Measurements from ENCODE around the gene HERC3. TPM values are rescaled to one million over a fixed set of nuclear protein-coding genes. Genes with fewer than 3 reads are reported as not detected.

Gene HERC3
- total RNA-seq, 4 donors from 2014 or later: 45.0 to 60.7 (median 51.9) TPM

- WGBS, 2 donors (ENCODE audit: low coverage in 1 of 2): 84 to 88% methylated on average over 7 of the region's 7 CpGs
- Histone ChIP-seq H3K4me1 (peaks cover 0 to 10% (median 2%) of the 10 kb centered on the region in 3 donors), H3K9me3 (no peaks in the 10 kb centered on the region), H3K27ac (no peak overlapping the region), H3K36me3 (peaks cover 0 to 75% of the 10 kb centered on the region in 2 donors), H3K4me3 (no peak overlapping the region), H3K27me3 (no peaks in the 10 kb centered on the region)
- ATAC-seq: no peak
- TF ChIP-seq EP300 (IDR thresholded peaks at IDR 0.05) (no peak), POLR2AphosphoS5 (IDR thresholded peaks at IDR 0.05) (no peak), POLR2A (IDR thresholded peaks at IDR 0.05) (no peak), CTCF (IDR thresholded peaks at IDR 0.05) (no peak)
Measured at GRCh38 chr4:88751258-88752075, 159.2 kb downstream of the HERC3 start.

DNA sequence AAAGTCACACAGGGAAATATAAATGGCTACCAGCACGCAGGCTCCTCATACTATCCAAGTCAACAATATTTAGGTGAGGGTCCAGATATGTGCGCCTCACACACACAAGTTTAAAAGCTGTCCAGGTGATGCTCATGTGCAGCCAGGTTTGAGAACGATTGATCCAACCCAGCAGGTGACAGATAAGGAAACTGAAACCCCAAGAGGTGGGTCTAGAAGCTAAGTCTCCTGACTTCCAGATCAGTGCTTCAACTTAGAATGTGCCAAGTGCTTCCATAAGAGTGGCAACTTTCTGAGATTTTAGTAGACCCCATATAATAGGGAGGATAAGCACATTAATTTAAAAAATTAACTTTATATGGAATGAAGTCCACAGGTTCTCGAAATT is 159.8 kb downstream of the HERC3 start:
- no peak for TF ChIP-seq EP300 (IDR thresholded peaks at IDR 0.05)
- TF ChIP-seq POLR2AphosphoS5 (IDR thresholded peaks at IDR 0.05): no peak
- no peak for TF ChIP-seq POLR2A (IDR thresholded peaks at IDR 0.05)
- TF ChIP-seq CTCF (IDR thresholded peaks at IDR 0.05): no peak
- Histone ChIP-seq H3K27me3 (no peaks in the 10 kb centered on the region), H3K27ac (no peak overlapping the region), H3K4me3 (no peak overlapping the region), H3K36me3 (peaks cover 0 to 69% of the 10 kb centered on the region in 2 donors), H3K9me3 (no peaks in the 10 kb centered on the region), H3K4me1 (peaks cover 0 to 4% (median 0%) of the 10 kb centered on the region in 3 donors)
- no peak for ATAC-seq
- 85 to 88% methylated on average over 3 to 4 of the region's 4 CpGs for WGBS, 2 donors (ENCODE audit: low coverage in 1 of 2)

- Histone ChIP-seq H3K4me3 (no peak overlapping the region), H3K9me3 (no peaks in the 10 kb centered on the region), H3K36me3 (peaks cover 0 to 63% of the 10 kb centered on the region in 2 donors), H3K27ac (no peak overlapping the region), H3K4me1 (no peaks in the 10 kb centered on the region), H3K27me3 (no peaks in the 10 kb centered on the region)
- no peak for ATAC-seq
- WGBS, 2 donors (ENCODE audit: low coverage in 1 of 2): 47 to 63% methylated on average over 1 to 2 of the region's 2 CpGs
- no peak for TF ChIP-seq POLR2A (IDR thresholded peaks at IDR 0.05)
- no peak for TF ChIP-seq POLR2AphosphoS5 (IDR thresholded peaks at IDR 0.05)
- no peak for TF ChIP-seq CTCF (IDR thresholded peaks at IDR 0.05)
- no peak for TF ChIP-seq EP300 (IDR thresholded peaks at IDR 0.05)
Measured at GRCh38 chr4:88752754-88753153, 160.5 kb downstream of the HERC3 start.

DNA sequence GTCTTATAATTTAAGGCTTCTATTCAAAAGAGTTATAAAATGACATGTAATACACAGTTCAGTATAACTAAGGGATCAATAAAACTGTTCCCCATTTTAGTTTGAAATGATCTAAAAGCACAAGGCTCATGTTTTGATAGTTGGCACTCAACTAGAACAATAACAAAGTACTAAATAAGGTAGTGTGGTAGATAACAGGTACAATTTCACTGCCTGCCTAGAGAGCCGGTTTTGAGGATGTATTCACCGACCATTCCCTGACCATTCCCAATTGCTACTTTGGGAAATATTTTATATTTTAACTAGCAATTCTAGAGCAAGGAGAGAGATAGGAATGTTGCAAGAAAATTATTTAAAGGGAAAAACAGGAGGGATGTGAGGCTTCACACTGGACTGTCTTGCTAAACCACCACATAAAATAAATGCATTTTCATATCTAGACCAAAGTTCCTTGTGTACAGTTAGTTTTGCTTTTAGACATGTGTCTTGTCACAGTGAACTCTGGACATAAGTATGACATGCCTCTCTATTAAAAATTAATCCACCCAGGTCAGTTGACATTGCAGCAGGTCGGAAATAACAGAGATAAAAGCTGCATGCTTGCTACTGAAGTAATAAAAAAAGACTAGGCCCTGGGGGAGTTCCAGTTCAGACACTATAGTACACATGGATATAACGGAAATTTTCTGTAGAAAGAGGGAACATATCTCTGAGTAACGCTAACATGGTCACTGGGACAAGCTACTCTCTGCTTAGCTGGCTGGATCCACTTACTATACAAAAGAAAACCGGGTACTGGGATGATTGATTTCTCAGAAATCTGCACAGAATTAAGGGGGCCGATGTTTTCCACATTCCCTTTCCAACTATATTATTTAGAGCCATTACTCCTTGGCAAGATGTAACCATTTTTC is 161.6 kb downstream of the HERC3 start:
- Histone ChIP-seq H3K9me3 (no peaks in the 10 kb centered on the region), H3K27ac (no peak overlapping the region), H3K36me3 (peaks cover 0 to 63% of the 10 kb centered on the region in 2 donors), H3K27me3 (no peaks in the 10 kb centered on the region), H3K4me1 (peaks cover 0 to 4% (median 0%) of the 10 kb centered on the region in 3 donors), H3K4me3 (no peak overlapping the region)
- WGBS, 2 donors (ENCODE audit: low coverage in 1 of 2): 56 to 82% methylated on average over 7 of the region's 7 CpGs
- no peak for TF ChIP-seq POLR2AphosphoS5 (IDR thresholded peaks at IDR 0.05)
- TF ChIP-seq CTCF (IDR thresholded peaks at IDR 0.05): no peak
- no peak for TF ChIP-seq POLR2A (IDR thresholded peaks at IDR 0.05)
- no peak for TF ChIP-seq EP300 (IDR thresholded peaks at IDR 0.05)
- ATAC-seq: no peak

Data from gastroesophageal sphincter (tissue), 4 donors.